ENCODE data around the gene CDH4.

The CDH4 gene

DNA sequence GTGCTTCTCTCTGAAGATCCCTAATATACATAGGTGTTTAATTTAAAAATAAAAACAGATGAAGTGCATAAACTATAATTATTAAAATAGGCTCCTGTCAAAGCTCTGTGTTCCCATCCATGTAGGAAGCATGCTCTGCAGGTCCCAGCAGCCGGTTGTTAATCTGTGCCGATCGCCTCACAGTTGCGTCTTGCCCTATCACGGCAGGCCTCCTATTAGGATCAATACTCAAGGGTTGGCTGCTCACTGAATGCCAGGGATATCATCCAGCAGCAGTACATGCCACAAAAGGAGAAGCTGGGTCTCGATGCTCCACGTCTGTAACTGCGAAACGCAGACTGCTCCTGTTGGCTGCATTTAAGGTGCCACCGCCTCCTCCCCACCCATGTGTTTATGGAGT lies 369.8 kb downstream of the CDH4 start:
- no peaks in the 10 kb centered on the region for H3K4me1 ChIP-seq (ENCODE audit: control insufficient read depth in 5 of 5, insufficient read depth in 5 of 5, low read length in 5 of 5)
- no peaks in the 10 kb centered on the region for H3K9me3 ChIP-seq (ENCODE audit: control insufficient read depth in 5 of 5, low read length in 5 of 5)
- H3K36me3 ChIP-seq (ENCODE audit: control insufficient read depth in 5 of 5, insufficient read depth in 5 of 5, low read length in 5 of 5) = no peaks in the 10 kb centered on the region
- H3K4me3 ChIP-seq (ENCODE audit: low read depth in 1 of 5, low read length in 5 of 5) = no peak overlapping the region
- H3K27me3 ChIP-seq (ENCODE audit: control insufficient read depth in 5 of 5, insufficient read depth in 4 of 5, low read length in 5 of 5) = peaks cover 0 to 14% (median 7%) of the 10 kb centered on the region in 5 donors
- H3K9ac ChIP-seq (ENCODE audit: low read length in 5 of 5) = no peak overlapping the region
- H3K27ac ChIP-seq (ENCODE audit: low read depth, low read length) = no peak overlapping the region

DNA sequence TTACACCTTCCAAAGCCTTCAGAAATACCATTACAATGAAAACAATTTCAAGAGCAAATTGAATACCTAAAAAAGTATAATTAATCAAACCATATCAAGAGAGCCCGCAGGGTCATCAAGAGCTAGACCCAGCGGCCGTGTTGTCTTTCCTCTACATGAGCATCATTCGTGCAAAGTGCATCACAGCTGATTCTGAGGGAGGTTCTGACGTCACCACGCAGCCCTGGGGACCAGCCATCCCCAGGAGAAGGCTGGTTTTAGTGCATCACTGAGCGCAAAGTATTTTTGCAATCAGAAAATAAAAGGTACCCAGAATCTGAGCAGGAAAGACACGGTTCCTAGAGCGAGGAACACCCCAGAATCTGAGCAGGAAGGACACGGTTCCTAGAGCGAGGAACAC lies 371.4 kb downstream of the CDH4 start:
- no peak overlapping the region for H3K4me3 ChIP-seq (ENCODE audit: low read depth in 1 of 5, low read length in 5 of 5)
- no peaks in the 10 kb centered on the region for H3K4me1 ChIP-seq (ENCODE audit: control insufficient read depth in 5 of 5, insufficient read depth in 5 of 5, low read length in 5 of 5)
- H3K9ac ChIP-seq (ENCODE audit: low read length in 5 of 5) = no peak overlapping the region
- H3K9me3 ChIP-seq (ENCODE audit: control insufficient read depth in 5 of 5, low read length in 5 of 5) = no peaks in the 10 kb centered on the region
- no peak overlapping the region for H3K27ac ChIP-seq (ENCODE audit: low read depth, low read length)
- H3K27me3 ChIP-seq (ENCODE audit: control insufficient read depth in 5 of 5, insufficient read depth in 4 of 5, low read length in 5 of 5) = peaks cover 0 to 14% (median 12%) of the 10 kb centered on the region in 5 donors
- H3K36me3 ChIP-seq (ENCODE audit: control insufficient read depth in 5 of 5, insufficient read depth in 5 of 5, low read length in 5 of 5) = no peaks in the 10 kb centered on the region

DNA sequence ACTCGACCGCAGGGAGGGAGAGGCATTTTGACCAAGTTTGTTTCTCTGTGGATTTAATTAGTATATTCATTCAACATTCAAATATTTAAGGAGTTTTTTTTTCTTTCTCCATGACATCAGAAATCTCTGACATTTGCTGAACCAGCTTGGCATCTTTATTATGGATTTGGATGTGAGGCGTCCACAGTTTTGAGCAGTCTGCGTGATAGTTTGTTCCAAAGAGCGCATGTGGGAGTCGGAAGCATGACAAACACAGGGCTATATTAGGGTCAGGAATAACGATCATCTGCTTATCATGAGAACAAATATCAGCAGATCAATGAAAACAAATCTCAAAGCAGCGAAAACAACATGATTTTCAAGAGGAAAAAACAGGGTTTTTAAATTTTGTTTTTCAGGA lies 373.2 kb downstream of the CDH4 start:
- Histone ChIP-seq H3K27ac (ENCODE audit: low read depth, low read length) (no peak overlapping the region), H3K4me1 (ENCODE audit: control insufficient read depth in 5 of 5, insufficient read depth in 5 of 5, low read length in 5 of 5) (no peaks in the 10 kb centered on the region), H3K27me3 (ENCODE audit: control insufficient read depth in 5 of 5, insufficient read depth in 4 of 5, low read length in 5 of 5) (peaks cover 3 to 25% (median 12%) of the 10 kb centered on the region in 5 donors), H3K9ac (ENCODE audit: low read length in 5 of 5) (no peak overlapping the region), H3K36me3 (ENCODE audit: control insufficient read depth in 5 of 5, insufficient read depth in 5 of 5, low read length in 5 of 5) (no peaks in the 10 kb centered on the region), H3K9me3 (ENCODE audit: control insufficient read depth in 5 of 5, low read length in 5 of 5) (no peaks in the 10 kb centered on the region), H3K4me3 (ENCODE audit: low read depth in 1 of 5, low read length in 5 of 5) (no peak overlapping the region)

DNA sequence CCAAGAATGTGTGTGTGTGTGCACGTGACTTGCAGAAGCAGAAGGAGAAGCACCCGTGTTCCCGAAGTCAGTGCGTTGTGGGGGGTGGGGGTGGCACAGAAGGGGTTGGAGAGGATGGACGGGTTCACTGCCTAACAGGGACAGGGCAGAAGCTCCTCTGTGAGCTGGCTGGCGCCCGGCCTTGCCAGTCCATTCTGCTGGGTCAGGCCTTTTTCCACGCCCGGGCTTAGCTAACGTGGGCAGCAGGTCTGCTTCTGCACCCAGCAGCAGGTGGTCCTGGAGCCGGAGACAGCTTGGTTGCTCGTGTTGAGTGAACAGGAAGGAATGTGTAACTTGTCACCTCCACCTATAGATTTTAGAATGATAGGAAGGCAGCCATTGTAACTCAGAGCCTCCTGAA lies 374.4 kb downstream of the CDH4 start:
- Histone ChIP-seq H3K36me3 (ENCODE audit: control insufficient read depth in 5 of 5, insufficient read depth in 5 of 5, low read length in 5 of 5) (no peaks in the 10 kb centered on the region), H3K27ac (ENCODE audit: low read depth, low read length) (no peak overlapping the region), H3K27me3 (ENCODE audit: control insufficient read depth in 5 of 5, insufficient read depth in 4 of 5, low read length in 5 of 5) (peaks cover 3 to 30% (median 12%) of the 10 kb centered on the region in 5 donors), H3K9ac (ENCODE audit: low read length in 5 of 5) (no peak overlapping the region), H3K9me3 (ENCODE audit: control insufficient read depth in 5 of 5, low read length in 5 of 5) (no peaks in the 10 kb centered on the region), H3K4me3 (ENCODE audit: low read depth in 1 of 5, low read length in 5 of 5) (no peak overlapping the region), H3K4me1 (ENCODE audit: control insufficient read depth in 5 of 5, insufficient read depth in 5 of 5, low read length in 5 of 5) (no peaks in the 10 kb centered on the region)

DNA sequence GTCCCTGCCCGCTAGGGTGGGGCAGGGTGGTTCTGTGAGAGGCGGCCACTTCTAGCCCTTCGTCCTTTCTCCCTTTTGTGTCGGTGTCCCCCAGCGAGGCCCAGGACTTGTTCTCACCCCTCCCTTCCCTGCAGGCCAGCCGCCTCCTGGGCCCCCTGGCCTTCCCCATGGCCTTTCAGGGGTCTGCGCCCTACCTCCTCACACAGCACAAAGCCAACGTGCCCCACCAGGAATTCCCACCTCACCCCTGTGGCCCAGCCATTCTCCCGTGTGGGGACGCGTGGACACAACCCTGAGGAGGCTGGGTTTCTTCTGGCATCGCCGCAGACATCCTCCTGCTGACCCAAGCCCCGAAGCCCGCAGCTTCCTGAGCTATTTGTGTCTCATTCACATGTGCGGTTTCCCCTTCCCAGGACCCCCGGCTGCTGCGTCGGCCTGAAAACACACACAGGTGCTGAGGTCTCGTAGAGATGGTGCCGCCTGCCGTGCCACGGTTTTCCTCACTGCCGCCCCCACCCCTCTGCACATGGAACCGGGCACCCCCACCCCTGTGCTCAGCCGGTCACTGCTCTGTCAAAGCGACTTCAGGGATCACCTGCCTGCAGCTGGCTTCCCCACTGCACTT lies 375.8 kb downstream of the CDH4 start:
- H3K9ac ChIP-seq (ENCODE audit: low read length in 5 of 5) = no peak overlapping the region
- H3K27ac ChIP-seq (ENCODE audit: low read depth, low read length) = no peak overlapping the region
- peaks cover 3 to 28% (median 9%) of the 10 kb centered on the region in 5 donors for H3K27me3 ChIP-seq (ENCODE audit: control insufficient read depth in 5 of 5, insufficient read depth in 4 of 5, low read length in 5 of 5)

DNA sequence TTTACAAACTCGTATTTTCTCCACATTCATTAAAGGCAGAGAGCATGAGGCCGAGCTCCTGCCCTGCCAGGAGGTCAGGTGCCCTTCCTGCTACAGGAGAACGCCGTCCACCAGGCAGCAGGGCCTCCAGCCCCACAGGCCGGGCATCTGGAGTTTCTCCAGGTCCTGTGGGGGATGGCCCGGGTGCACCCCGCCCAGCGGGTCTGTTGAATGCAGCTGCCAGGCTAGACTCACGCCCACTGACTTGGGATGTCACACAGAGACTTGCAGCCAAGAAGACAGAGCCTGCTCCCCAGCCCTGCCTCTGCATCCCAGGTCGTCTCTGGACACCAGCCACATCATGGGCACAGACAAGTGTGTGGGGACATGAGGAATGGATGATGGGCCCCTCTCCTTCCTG lies 376.4 kb downstream of the CDH4 start:
- no peak overlapping the region for H3K9ac ChIP-seq (ENCODE audit: low read length in 5 of 5)
- H3K36me3 ChIP-seq (ENCODE audit: control insufficient read depth in 5 of 5, insufficient read depth in 5 of 5, low read length in 5 of 5) = no peaks in the 10 kb centered on the region
- H3K9me3 ChIP-seq (ENCODE audit: control insufficient read depth in 5 of 5, low read length in 5 of 5) = peaks cover 0 to 6% (median 0%) of the 10 kb centered on the region in 5 donors
- H3K27me3 ChIP-seq (ENCODE audit: control insufficient read depth in 5 of 5, insufficient read depth in 4 of 5, low read length in 5 of 5) = peaks cover 3 to 28% (median 9%) of the 10 kb centered on the region in 5 donors
- no peak overlapping the region for H3K27ac ChIP-seq (ENCODE audit: low read depth, low read length)
- H3K4me3 ChIP-seq (ENCODE audit: low read depth in 1 of 5, low read length in 5 of 5) = no peak overlapping the region
- H3K4me1 ChIP-seq (ENCODE audit: control insufficient read depth in 5 of 5, insufficient read depth in 5 of 5, low read length in 5 of 5) = no peaks in the 10 kb centered on the region

More for the DNA sequence above, 375.8 kb downstream of the CDH4 start:
- Histone ChIP-seq H3K36me3 (ENCODE audit: control insufficient read depth in 5 of 5, insufficient read depth in 5 of 5, low read length in 5 of 5) (no peaks in the 10 kb centered on the region), H3K9me3 (ENCODE audit: control insufficient read depth in 5 of 5, low read length in 5 of 5) (peaks cover 0 to 1% (median 0%) of the 10 kb centered on the region in 5 donors), H3K4me3 (ENCODE audit: low read depth in 1 of 5, low read length in 5 of 5) (no peak overlapping the region), H3K4me1 (ENCODE audit: control insufficient read depth in 5 of 5, insufficient read depth in 5 of 5, low read length in 5 of 5) (no peaks in the 10 kb centered on the region)

DNA sequence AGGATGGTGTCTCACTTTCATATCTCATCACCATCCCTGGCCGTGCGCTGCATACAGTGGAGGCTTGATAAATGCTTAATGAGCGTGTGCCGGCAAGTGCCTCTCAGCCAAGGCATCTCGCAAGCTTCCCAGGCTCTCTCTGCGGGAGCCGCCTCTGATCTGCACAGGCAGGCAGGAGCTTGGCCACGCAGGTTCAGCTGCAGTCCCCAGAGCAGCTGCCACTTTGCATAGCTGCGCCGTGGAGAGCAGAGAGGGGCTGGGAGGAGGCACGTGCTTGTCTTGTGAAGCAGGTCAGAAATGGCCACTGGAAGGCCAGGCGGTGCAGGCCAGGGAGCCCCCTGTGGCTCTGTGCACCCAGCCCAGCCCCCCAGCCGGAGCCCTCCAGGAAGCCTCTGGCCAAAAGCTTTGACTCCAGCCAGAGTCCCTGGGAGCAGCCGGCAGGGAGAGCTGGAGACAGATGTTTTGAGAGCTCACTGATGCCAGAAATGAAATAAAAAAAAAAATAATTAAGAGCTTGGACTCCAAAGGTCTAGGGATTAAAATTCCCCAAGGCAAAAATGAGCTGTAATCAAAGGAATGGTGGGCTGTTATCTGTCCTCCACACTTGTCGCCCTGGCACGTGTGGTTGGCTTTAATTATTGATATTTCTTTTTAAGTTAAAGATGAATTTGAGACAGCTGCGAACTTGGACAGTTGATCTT lies 377.0 kb downstream of the CDH4 start:
- peaks cover 0 to 6% (median 0%) of the 10 kb centered on the region in 5 donors for H3K9me3 ChIP-seq (ENCODE audit: control insufficient read depth in 5 of 5, low read length in 5 of 5)
- no peak overlapping the region for H3K9ac ChIP-seq (ENCODE audit: low read length in 5 of 5)
- no peaks in the 10 kb centered on the region for H3K4me1 ChIP-seq (ENCODE audit: control insufficient read depth in 5 of 5, insufficient read depth in 5 of 5, low read length in 5 of 5)
- H3K4me3 ChIP-seq (ENCODE audit: low read depth in 1 of 5, low read length in 5 of 5) = no peak overlapping the region
- no peaks in the 10 kb centered on the region for H3K36me3 ChIP-seq (ENCODE audit: control insufficient read depth in 5 of 5, insufficient read depth in 5 of 5, low read length in 5 of 5)
- H3K27ac ChIP-seq (ENCODE audit: low read depth, low read length) = no peak overlapping the region
- H3K27me3 ChIP-seq (ENCODE audit: control insufficient read depth in 5 of 5, insufficient read depth in 4 of 5, low read length in 5 of 5) = peaks cover 3 to 28% (median 12%) of the 10 kb centered on the region in 5 donors

DNA sequence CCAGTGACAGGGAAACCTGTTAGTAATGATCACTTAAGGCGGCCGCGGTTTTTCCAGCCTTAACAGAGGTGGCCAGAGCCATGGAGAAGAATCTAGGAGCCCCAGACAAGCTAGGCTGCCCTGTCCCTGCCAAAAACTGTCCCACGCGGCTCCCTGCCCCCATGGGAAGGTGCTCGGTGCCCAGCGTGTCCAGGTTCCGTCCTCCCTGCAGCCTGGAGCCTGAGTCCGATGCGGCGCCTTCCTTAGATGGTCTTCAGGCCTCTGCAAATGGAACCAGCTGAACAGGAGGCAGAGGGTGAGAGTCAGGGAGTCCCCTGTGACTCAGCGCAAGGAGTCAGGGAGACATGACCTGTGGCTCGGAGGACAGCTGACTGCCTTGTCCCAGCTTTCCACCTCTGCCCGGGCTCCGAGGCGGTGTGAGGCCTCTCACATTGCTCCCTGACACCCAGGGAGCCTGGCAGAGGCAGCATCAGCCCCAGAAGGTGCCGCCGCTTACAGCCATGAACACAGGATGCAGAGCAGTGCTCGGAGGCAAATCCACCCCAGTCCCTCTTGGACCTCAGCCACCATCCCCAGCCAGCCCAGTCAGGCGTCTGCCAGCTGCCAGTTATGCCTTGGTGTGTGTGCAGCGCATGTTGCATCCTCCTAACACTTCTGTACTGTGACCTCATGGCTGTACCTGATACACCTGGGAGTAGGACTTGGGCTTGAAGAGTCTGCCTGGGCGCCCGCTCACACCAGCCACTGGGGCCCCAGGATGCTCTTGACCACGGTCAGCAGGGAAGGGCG lies 377.7 kb downstream of the CDH4 start:
- Histone ChIP-seq H3K4me3 (ENCODE audit: low read depth in 1 of 5, low read length in 5 of 5) (no peak overlapping the region), H3K36me3 (ENCODE audit: control insufficient read depth in 5 of 5, insufficient read depth in 5 of 5, low read length in 5 of 5) (no peaks in the 10 kb centered on the region), H3K27ac (ENCODE audit: low read depth, low read length) (no peak overlapping the region), H3K9me3 (ENCODE audit: control insufficient read depth in 5 of 5, low read length in 5 of 5) (peaks cover 0 to 6% (median 0%) of the 10 kb centered on the region in 5 donors), H3K9ac (ENCODE audit: low read length in 5 of 5) (no peak overlapping the region), H3K27me3 (ENCODE audit: control insufficient read depth in 5 of 5, insufficient read depth in 4 of 5, low read length in 5 of 5) (peaks cover 3 to 28% (median 17%) of the 10 kb centered on the region in 5 donors), H3K4me1 (ENCODE audit: control insufficient read depth in 5 of 5, insufficient read depth in 5 of 5, low read length in 5 of 5) (no peaks in the 10 kb centered on the region)

DNA sequence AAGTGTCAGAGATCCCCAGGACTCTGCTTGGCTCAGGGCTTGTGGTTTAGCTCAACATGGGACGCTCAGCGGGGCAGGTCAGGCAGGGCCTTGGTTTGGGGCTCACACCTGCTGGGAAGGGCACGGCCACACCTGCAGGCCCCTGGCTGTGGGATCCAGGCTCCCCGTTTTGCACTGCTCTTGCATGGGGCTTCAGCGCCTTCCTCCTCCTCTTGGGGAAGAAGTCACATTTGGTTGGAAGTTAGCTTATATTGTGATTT lies 378.3 kb downstream of the CDH4 start:
- H3K4me3 ChIP-seq (ENCODE audit: low read depth in 1 of 5, low read length in 5 of 5) = no peak overlapping the region
- no peaks in the 10 kb centered on the region for H3K36me3 ChIP-seq (ENCODE audit: control insufficient read depth in 5 of 5, insufficient read depth in 5 of 5, low read length in 5 of 5)
- no peak overlapping the region for H3K27ac ChIP-seq (ENCODE audit: low read depth, low read length)
- peaks cover 0 to 6% (median 0%) of the 10 kb centered on the region in 5 donors for H3K9me3 ChIP-seq (ENCODE audit: control insufficient read depth in 5 of 5, low read length in 5 of 5)
- H3K27me3 ChIP-seq (ENCODE audit: control insufficient read depth in 5 of 5, insufficient read depth in 4 of 5, low read length in 5 of 5) = peaks cover 3 to 30% (median 17%) of the 10 kb centered on the region in 5 donors
- H3K4me1 ChIP-seq (ENCODE audit: control insufficient read depth in 5 of 5, insufficient read depth in 5 of 5, low read length in 5 of 5) = no peaks in the 10 kb centered on the region
- no peak overlapping the region for H3K9ac ChIP-seq (ENCODE audit: low read length in 5 of 5)

DNA sequence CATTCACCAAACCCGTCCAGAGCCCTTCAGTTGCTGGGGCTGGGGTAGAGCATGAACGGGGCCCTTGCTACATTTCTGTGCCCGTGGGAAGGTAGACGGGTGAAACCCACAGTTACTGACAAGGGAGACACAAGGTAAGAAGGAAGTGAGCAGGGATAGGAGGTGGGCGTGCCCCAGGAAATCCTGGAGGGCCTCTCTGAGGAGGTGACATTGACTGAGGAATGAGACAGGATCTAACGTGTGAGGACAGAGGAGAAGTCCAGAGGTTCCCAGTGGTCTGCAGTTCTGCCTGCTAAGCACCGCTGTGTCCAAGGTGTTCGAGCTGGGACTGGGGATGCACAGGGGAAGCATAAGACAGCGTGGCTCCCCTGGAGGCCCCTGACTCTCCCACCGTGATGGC lies 378.8 kb downstream of the CDH4 start:
- Histone ChIP-seq H3K36me3 (ENCODE audit: control insufficient read depth in 5 of 5, insufficient read depth in 5 of 5, low read length in 5 of 5) (no peaks in the 10 kb centered on the region), H3K4me3 (ENCODE audit: low read depth in 1 of 5, low read length in 5 of 5) (no peak overlapping the region), H3K9me3 (ENCODE audit: control insufficient read depth in 5 of 5, low read length in 5 of 5) (peaks cover 0 to 6% (median 0%) of the 10 kb centered on the region in 5 donors), H3K4me1 (ENCODE audit: control insufficient read depth in 5 of 5, insufficient read depth in 5 of 5, low read length in 5 of 5) (no peaks in the 10 kb centered on the region), H3K27ac (ENCODE audit: low read depth, low read length) (no peak overlapping the region), H3K9ac (ENCODE audit: low read length in 5 of 5) (no peak overlapping the region), H3K27me3 (ENCODE audit: control insufficient read depth in 5 of 5, insufficient read depth in 4 of 5, low read length in 5 of 5) (peaks cover 3 to 33% (median 17%) of the 10 kb centered on the region in 5 donors)

Data from subcutaneous abdominal adipose tissue (tissue), 5 donors.